Transverse colon (tissue), 4 donors: ENCODE results near the gene FGF3. TPM values are rescaled to one million over a fixed set of nuclear protein-coding genes. Genes with fewer than 3 reads are reported as not detected.

Experiments used
- DNase-seq: peaks from one replicate; pipeline ENCODE4 v3.0.0-alpha.2; 2019
- H3K27ac ChIP-seq, 4 donors: fragments of 200-600 bp; sonication (generic); 2 replicates each; pipeline ENCODE4 v1.5.1; 2016 to 2018; ENCODE audit warnings: inconsistent platforms in 4 of 4
- H3K27me3 ChIP-seq: fragments of 200-600 bp; sonication (generic); 2 replicates; pipeline ENCODE4 v1.5.1; 2017; ENCODE audit warnings: inconsistent platforms
- H3K36me3 ChIP-seq, 4 donors: fragments of 200-600 bp; sonication (generic); 2 replicates each; pipeline ENCODE4 v1.5.1; 2017 to 2019; ENCODE audit warnings: inconsistent platforms in 4 of 4
- H3K4me1 ChIP-seq, 4 donors: fragments of 200-600 bp; sonication (generic); 2 replicates each; pipeline ENCODE4 v1.5.1; 2017 to 2020; ENCODE audit warnings: inconsistent platforms in 4 of 4
- H3K4me3 ChIP-seq, 4 donors: fragments of 200-600 bp; sonication (generic); 1 replicate in 1 of 4; 2 replicates in 3 of 4; pipeline versions ENCODE4 v1.5.1 to v1.6.1; 2017 to 2019; ENCODE audit warnings: inconsistent platforms in 4 of 4
- H3K9me3 ChIP-seq, 2 donors: fragments of 200-600 bp; sonication (generic); 2 replicates each; pipeline ENCODE4 v1.5.1; 2017 to 2019; ENCODE audit warnings: inconsistent platforms in 2 of 2
- CTCF ChIP-seq, 5 experiments: fragments of 200-600 bp in 3 of 5; fragments of 450-650 bp in 2 of 5; sonication (generic) in 3 of 5; IDR thresholded peaks; 1 replicate in 2 of 5; 2 replicates in 3 of 5; pipeline ENCODE4 v1.5.1; 2016 to 2017; ENCODE audit warnings: antibody characterized with exemption in 5 of 5, inconsistent platforms in 3 of 5, mild to moderate bottlenecking in 2 of 5, moderate library complexity in 1 of 5
- EP300 ChIP-seq: sonication (generic); formaldehyde crosslinking; IDR thresholded peaks from one replicate; pipeline ENCODE4 v1.6.1; 2017; ENCODE audit warnings: antibody characterized with exemption, low read depth
- POLR2A ChIP-seq: fragments of 450-650 bp; IDR thresholded peaks from one replicate; pipeline ENCODE4 v1.6.1; 2016; ENCODE audit warnings: antibody characterized with exemption, mild to moderate bottlenecking, moderate library complexity
- POLR2AphosphoS5 ChIP-seq, 3 donors: sonication (generic); formaldehyde crosslinking; IDR thresholded peaks; one replicate each; pipeline ENCODE4 v1.6.1; 2016; ENCODE audit warnings: antibody characterized with exemption in 3 of 3
- WGBS, 2 donors: methylation state at CpG; one replicate each; pipeline ENCODE4 v1.1.5; 2018; ENCODE audit warnings: low coverage in 1 of 2; 5-methylcytosine and 5-hydroxymethylcytosine counted together
- in situ Hi-C, 4 donors: fragments of 200-750 bp; cut with MboI; loops; one replicate each; pipeline versions ENCODE4 v1.15.0 to v1.15.1; 2017; ENCODE audit warnings: low sequenced_read_pairs in 3 of 4, low pct_ligation_motif_present in 1 of 4, low pct_unique_long_range_greater_than_20kb in 1 of 4
- intact Hi-C: fragments of 100-400 bp; cut with DNase I; formaldehyde crosslinking; loops from one replicate; pipeline ENCODE4 v1.15.1; 2023; ENCODE audit warnings: low total_unique reads
- total RNA-seq, 4 donors: library from RNA; depleted of rRNA; stranded (reverse); fragments of >200 nt; gene quantifications; one replicate each; pipeline ENCODE4 v1.1.0, GENCODE V29; 2016

FGF3 gene
- total RNA-seq, 4 donors from 2014 or later: not detected

- no peaks in the 10 kb centered on the region for H3K4me1 ChIP-seq
- in situ Hi-C loops: no loop called here
- TF ChIP-seq EP300 (no peak), CTCF (IDR thresholded peaks at IDR 0.05) (no peak), POLR2AphosphoS5 (IDR thresholded peaks at IDR 0.05) (no peak), POLR2A (no peak)
- no peak within 1 kb of the TSS for H3K4me3 ChIP-seq
- 7% methylated on average over 36 of the region's 66 CpGs; no CpG with 5 or more reads in 1 of the 2 donors for WGBS, 2 donors
- H3K27me3 ChIP-seq: peaks cover 75% of the 10 kb centered on the region
- H3K9me3 ChIP-seq: no peaks in the 10 kb centered on the region
- intact Hi-C loops: no loop called here
- H3K27ac ChIP-seq: no peak within 1 kb of the TSS
- DNase-seq: no peak
- no peaks in the 10 kb centered on the region for H3K36me3 ChIP-seq
Observed at GRCh38 chr11:69775163-69775755, 44.0 kb downstream of the FGF3 start, which contains the start of gene FGF4. Gene FGF4, minus strand, starts transcription at chr11:69775341. Its CDS starts 257 bp downstream, at chr11:69775084.

GRCh38 chr11:69774354-69775162 is 44.7 kb downstream of the FGF3 start:
- in situ Hi-C loops (no loop called here), intact Hi-C loops (no loop called here)
- no peak for DNase-seq
- TF ChIP-seq POLR2AphosphoS5 (IDR thresholded peaks at IDR 0.05): no peak
- TF ChIP-seq CTCF (IDR thresholded peaks at IDR 0.05): no peak
- no peak for TF ChIP-seq POLR2A
- TF ChIP-seq EP300: no peak
- no peak overlapping the region for H3K27ac ChIP-seq
- H3K4me1 ChIP-seq: no peaks in the 10 kb centered on the region
- H3K36me3 ChIP-seq: no peaks in the 10 kb centered on the region
- H3K27me3 ChIP-seq: peaks cover 81% of the 10 kb centered on the region
- H3K9me3 ChIP-seq: no peaks in the 10 kb centered on the region
- H3K4me3 ChIP-seq: no peak overlapping the region
- WGBS, 2 donors: 16% methylated on average over 34 of the region's 107 CpGs; no CpG with 5 or more reads in 1 of the 2 donors

GRCh38 chr11:69773626-69774353 is 45.4 kb downstream of the FGF3 start:
- Histone ChIP-seq H3K4me1 (no peaks in the 10 kb centered on the region), H3K27me3 (peaks cover 86% of the 10 kb centered on the region), H3K4me3 (no peak overlapping the region), H3K27ac (no peak overlapping the region), H3K36me3 (no peaks in the 10 kb centered on the region), H3K9me3 (no peaks in the 10 kb centered on the region)
- no peak for DNase-seq
- 35% methylated on average over 5 of the region's 30 CpGs; no CpG with 5 or more reads in 1 of the 2 donors for WGBS, 2 donors
- TF ChIP-seq POLR2A (no peak), CTCF (IDR thresholded peaks at IDR 0.05) (no peak), EP300 (no peak), POLR2AphosphoS5 (IDR thresholded peaks at IDR 0.05) (no peak)
- intact Hi-C loops: no loop called here
- in situ Hi-C loops: no loop called here

GRCh38 chr11:69771466-69771865 is 47.8 kb downstream of the FGF3 start:
- H3K4me3 ChIP-seq: no peak overlapping the region
- TF ChIP-seq POLR2A (no peak), EP300 (no peak), POLR2AphosphoS5 (IDR thresholded peaks at IDR 0.05) (no peak), CTCF (IDR thresholded peaks at IDR 0.05) (no peak)
- H3K36me3 ChIP-seq: no peaks in the 10 kb centered on the region
- WGBS, 2 donors: 58 to 60% methylated on average over 7 of the region's 7 CpGs
- no peak for DNase-seq
- in situ Hi-C loops (no loop called here), intact Hi-C loops (no loop called here)
- no peaks in the 10 kb centered on the region for H3K9me3 ChIP-seq
- H3K27me3 ChIP-seq: peaks cover 76% of the 10 kb centered on the region
- H3K27ac ChIP-seq: no peak overlapping the region
- no peaks in the 10 kb centered on the region for H3K4me1 ChIP-seq
